HFF-Myc (cell line): ENCODE measurements around the gene DHX34.
"Not testable (repeated sequence)": the region's sequence is repeated elsewhere in the genome, so short reads cannot be mapped to it uniquely, and the experiment has no call there.

Experiments used
- DNase-seq: peaks from one replicate; pipeline ENCODE4 v3.0.0-alpha.2; 2011; ENCODE audit warnings: low read depth; ENCODE audit errors: extremely low read depth
- H3K4me3 ChIP-seq: replicated peaks from 2 replicates; pipeline ENCODE4 v1.5.1; 2011; ENCODE audit warnings: low read depth, mild to moderate bottlenecking, control low read depth, low read length
- CTCF ChIP-seq: IDR thresholded peaks from 2 replicates; pipeline ENCODE4 v1.5.1; 2012; ENCODE audit warnings: mild to moderate bottlenecking, low read depth, low read length, control low read depth; ENCODE audit errors: missing control alignments

The DHX34 gene

GRCh38 chr19:47330466-47330869 is 18.6 kb upstream of the DHX34 start:
- no peak overlapping the region for H3K4me3 ChIP-seq
- DNase-seq, result no peak
- TF ChIP-seq CTCF, result no peak

DNA sequence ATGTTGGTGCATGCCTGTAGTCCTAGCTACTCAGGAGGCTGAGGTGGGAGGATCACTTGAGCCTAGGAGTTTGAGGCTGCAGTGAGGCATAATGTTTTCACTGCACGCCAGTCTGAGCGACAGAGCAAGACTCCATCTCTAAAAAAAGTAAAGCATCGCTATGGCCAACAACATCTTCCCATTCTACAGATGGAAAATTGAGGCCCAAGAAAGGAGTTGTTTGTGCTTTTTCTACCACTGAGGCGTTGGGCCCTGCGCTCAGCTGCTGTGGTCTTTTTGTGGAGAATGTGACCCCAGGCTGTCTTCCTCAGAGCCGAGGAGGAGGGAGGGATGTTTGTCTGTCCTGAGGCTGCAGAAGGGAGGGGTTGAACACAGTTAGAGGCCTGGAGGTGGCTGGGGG is 17.6 kb upstream of the DHX34 start:
- H3K4me3 ChIP-seq, result no peak overlapping the region
- no peak for TF ChIP-seq CTCF
- no peak for DNase-seq

GRCh38 chr19:47331931-47332547 is 17.1 kb upstream of the DHX34 start, which contains the start of gene C5AR2:
Gene C5AR2, plus strand, starts transcription at chr19:47332175. Its CDS starts 8,625 bp downstream, at chr19:47340800.
- no peak for DNase-seq
- H3K4me3 ChIP-seq, result no peak within 1 kb of the TSS
- no peak for TF ChIP-seq CTCF

- H3K4me3 ChIP-seq, DNase-seq: not testable (repeated sequence)
These were observed 12.1 kb upstream of the DHX34 start for GRCh38 chr19:47336765-47337718.

- no peak overlapping the region for H3K4me3 ChIP-seq
- no peak for DNase-seq
- no peak for TF ChIP-seq CTCF
These were observed 9.8 kb upstream of the DHX34 start for GRCh38 chr19:47339196-47339880.

- no peak for DNase-seq
- no peak for TF ChIP-seq CTCF
- no peak overlapping the region for H3K4me3 ChIP-seq
These were observed 8.5 kb upstream of the DHX34 start for GRCh38 chr19:47340477-47341208.

GRCh38 chr19:47341734-47342133 is 7.4 kb upstream of the DHX34 start:
- no peak for TF ChIP-seq CTCF
- no peak for DNase-seq
- no peak overlapping the region for H3K4me3 ChIP-seq
